MCF 10A (cell line): ENCODE results near the gene AFDN. TPM values are rescaled to one million over a fixed set of nuclear protein-coding genes. Genes with fewer than 3 reads are reported as not detected.

ENCODE experiments used
- BruUV-seq: library from RNA; stranded (reverse); fragments of 400-500 nt; replicated peaks from 2 replicates; lab custom pipeline; 2021; lab: Mats Ljungman, UMichigan
- CTCF ChIA-PET: fragments of 300-600 bp; sonication (Branson Sonifier 250); formaldehyde crosslinking; extraction: SDS; loops from one replicate; lab custom pipeline; 2021; ENCODE audit warnings: antibody characterized with exemption, inconsistent platforms; lab: Yijun Ruan, JAX
- POLR2A ChIA-PET: fragments of 300-600, 350-650 bp; sonication (Branson Sonifier 250); formaldehyde crosslinking; extraction: SDS; loops from one replicate; lab custom pipeline; 2020; ENCODE audit warnings: antibody characterized with exemption, inconsistent platforms; lab: Yijun Ruan, JAX
- DNase-seq: peaks from one replicate; pipeline ENCODE4 v3.0.0-alpha.2; 2018; ENCODE audit not compliant: unreplicated experiment
- H3K27ac Mint-ChIP-seq: one replicate; pipeline ENCODE4 v1.8.0; 2022; ENCODE audit warnings: mild to moderate bottlenecking, low read depth, mixed read lengths; ENCODE audit not compliant: unreplicated experiment
- H3K27me3 Mint-ChIP-seq: one replicate; pipeline ENCODE4 v1.8.0; 2022; ENCODE audit warnings: mixed read lengths; ENCODE audit not compliant: insufficient read depth, unreplicated experiment
- H3K36me3 Mint-ChIP-seq: one replicate; pipeline ENCODE4 v1.8.0; 2022; ENCODE audit warnings: mild to moderate bottlenecking, moderate library complexity, mixed read lengths; ENCODE audit not compliant: insufficient read depth, unreplicated experiment
- H3K4me1 Mint-ChIP-seq: one replicate; pipeline ENCODE4 v1.8.0; 2022; ENCODE audit warnings: mixed read lengths; ENCODE audit not compliant: insufficient read depth, unreplicated experiment
- H3K4me3 Mint-ChIP-seq: one replicate; pipeline ENCODE4 v1.8.0; 2022; ENCODE audit warnings: mild to moderate bottlenecking, moderate library complexity, mixed read lengths; ENCODE audit not compliant: unreplicated experiment
- H3K9me3 Mint-ChIP-seq: one replicate; pipeline ENCODE4 v1.8.0; 2022; ENCODE audit warnings: mixed read lengths; ENCODE audit not compliant: unreplicated experiment
- CTCF ChIP-seq: fragments of 200-600 bp; IDR thresholded peaks from one replicate; pipeline ENCODE4 v1.8.0; 2022; ENCODE audit warnings: antibody characterized with exemption, mild to moderate bottlenecking; ENCODE audit not compliant: unreplicated experiment
- intact Hi-C: fragments of 100-400 bp; cut with micrococcal nuclease; formaldehyde crosslinking; loops from 2 replicates; pipeline ENCODE4 v1.14.1; 2022
- total RNA-seq: library from RNA; stranded (reverse); gene quantifications from 2 replicates; pipeline ENCODE4 v1.2.3, GENCODE V29; 2022

AFDN gene
- total RNA-seq, 1 experiment from 2014 or later = 115 TPM

- no peak for TF ChIP-seq CTCF
- intact Hi-C loops = no loop called here
- Mint-ChIP-seq H3K36me3 (no peaks in the 10 kb centered on the region), H3K27ac (peak overlapping the region; percentile 92), H3K27me3 (no peaks in the 10 kb centered on the region), H3K4me3 (peak overlapping the region; percentile 16), H3K9me3 (no peaks in the 10 kb centered on the region), H3K4me1 (peaks cover 34% of the 10 kb centered on the region)
- ChIA-PET POLR2A (interaction anchor here (1.0 to 10.0 kb wide), 5 partner anchors 14 to 833 kb away, joined by 3 to 249 read pairs (median 34); no protein-coding TSS in a partner anchor), CTCF (interaction anchor here (0.7 to 1.2 kb wide), 4 partner anchors 15 to 29 kb away, joined by 3 to 4 read pairs (median 4); no protein-coding TSS in a partner anchor)
- no TSS peak for BruUV-seq
- no peak for DNase-seq
These were observed 2.8 kb downstream of the AFDN start for GRCh38 chr6:167829513-167829912.

- Mint-ChIP-seq H3K4me1 (peaks cover 34% of the 10 kb centered on the region), H3K4me3 (no peak overlapping the region), H3K27ac (peak overlapping the region; percentile 29), H3K9me3 (no peaks in the 10 kb centered on the region), H3K36me3 (no peaks in the 10 kb centered on the region), H3K27me3 (no peaks in the 10 kb centered on the region)
- TF ChIP-seq CTCF = no peak
- BruUV-seq = no TSS peak
- ChIA-PET POLR2A (interaction anchor here (0.6 to 10.0 kb wide), 7 partner anchors 9 to 1450 kb away, joined by 3 to 249 read pairs (median 5); no protein-coding TSS in a partner anchor), CTCF (no interaction called here)
- no peak for DNase-seq
- intact Hi-C loops = no loop called here
These were observed 4.6 kb downstream of the AFDN start for GRCh38 chr6:167831281-167831828.

- H3K27me3 Mint-ChIP-seq = no peaks in the 10 kb centered on the region
- DNase-seq = no peak
- no peaks in the 10 kb centered on the region for H3K36me3 Mint-ChIP-seq
- no TSS peak for BruUV-seq
- H3K4me3 Mint-ChIP-seq = peak overlapping the region; percentile 43
- POLR2A ChIA-PET = interaction anchor here (1.7 to 10.0 kb wide), 6 partner anchors 10 to 24 kb away, joined by 5 to 249 read pairs (median 26); no protein-coding TSS in a partner anchor
- intact Hi-C loops = no loop called here
- TF ChIP-seq CTCF = no peak
- H3K4me1 Mint-ChIP-seq = peaks cover 34% of the 10 kb centered on the region
- peak overlapping the region; percentile 42 for H3K27ac Mint-ChIP-seq
- H3K9me3 Mint-ChIP-seq = no peaks in the 10 kb centered on the region
- CTCF ChIA-PET = interaction anchor here (0.5 kb wide), 1 partner anchor 14 kb away, joined by 5 read pairs; no protein-coding TSS in a partner anchor
These were observed 6.0 kb downstream of the AFDN start for GRCh38 chr6:167832497-167833395.

- H3K27me3 Mint-ChIP-seq = no peaks in the 10 kb centered on the region
- H3K9me3 Mint-ChIP-seq = no peaks in the 10 kb centered on the region
- CTCF ChIA-PET = interaction anchor here (0.7 kb wide), 1 partner anchor 13 kb away, joined by 3 read pairs; no protein-coding TSS in a partner anchor
- no peak for TF ChIP-seq CTCF
- POLR2A ChIA-PET = interaction anchor here (1.7 to 10.0 kb wide), 4 partner anchors 10 to 23 kb away, joined by 5 to 249 read pairs (median 15); no protein-coding TSS in a partner anchor
- H3K36me3 Mint-ChIP-seq = no peaks in the 10 kb centered on the region
- no TSS peak for BruUV-seq
- peaks cover 38% of the 10 kb centered on the region for H3K4me1 Mint-ChIP-seq
- peak overlapping the region; percentile 42 for H3K27ac Mint-ChIP-seq
- H3K4me3 Mint-ChIP-seq = peak overlapping the region; percentile 43
- no peak for DNase-seq
- intact Hi-C loops = no loop called here
These were observed 6.7 kb downstream of the AFDN start for GRCh38 chr6:167833396-167833763.
